Neuronal stem cell (in vitro differentiated cells): Measurements from ENCODE around the gene MSX1.

ENCODE experiments used
- DNase-seq: peaks from one replicate; pipeline ENCODE4 v3.0.0-alpha.2; 2013; ENCODE audit warnings: low spot score
- H2AFZ ChIP-seq: one replicate; pipeline ENCODE4 v1.6.1; 2013; ENCODE audit warnings: mild to moderate bottlenecking, low read length, inconsistent platforms
- H2AK5ac ChIP-seq: 2 replicates; pipeline ENCODE4 v1.6.1; 2013; ENCODE audit warnings: low read depth, mild to moderate bottlenecking, inconsistent platforms, low read length, moderate library complexity, mixed read lengths
- H2BK120ac ChIP-seq: 2 replicates; pipeline ENCODE4 v1.6.1; 2013; ENCODE audit warnings: low read depth, mild to moderate bottlenecking, inconsistent platforms, low read length, moderate library complexity, mixed read lengths
- H2BK12ac ChIP-seq: one replicate; pipeline ENCODE4 v1.6.1; 2013; ENCODE audit warnings: low read length, inconsistent platforms
- H2BK15ac ChIP-seq: 2 replicates; pipeline ENCODE4 v1.6.1; 2013; ENCODE audit warnings: mild to moderate bottlenecking, low read length, inconsistent platforms, mixed read lengths
- H2BK5ac ChIP-seq: one replicate; pipeline ENCODE4 v1.6.1; 2013; ENCODE audit warnings: inconsistent platforms, mild to moderate bottlenecking, low read length, moderate library complexity
- H3K14ac ChIP-seq: one replicate; pipeline ENCODE4 v1.6.1; 2013; ENCODE audit warnings: low read length, inconsistent platforms
- H3K18ac ChIP-seq: 2 replicates; pipeline ENCODE4 v1.6.1; 2013; ENCODE audit warnings: low read length, inconsistent platforms
- H3K23ac ChIP-seq: 2 replicates; pipeline ENCODE4 v1.6.1; 2013; ENCODE audit warnings: low read depth, mild to moderate bottlenecking, mixed read lengths, low read length, inconsistent platforms; ENCODE audit not compliant: poor library complexity
- H3K27ac ChIP-seq: replicated peaks from 3 replicates; pipeline ENCODE4 v1.5.1; 2013; ENCODE audit warnings: low read length, inconsistent platforms
- H3K27me3 ChIP-seq, 3 experiments: 2 replicates each; pipeline ENCODE4 v1.6.1; 2013; ENCODE audit warnings: low read length in 3 of 3, mild to moderate bottlenecking in 2 of 3, inconsistent platforms in 1 of 3, low read depth in 1 of 3, mixed read lengths in 1 of 3, moderate library complexity in 1 of 3; ENCODE audit not compliant: control insufficient read depth in 3 of 3, insufficient read depth in 3 of 3
- H3K36me3 ChIP-seq, 2 donors: replicated peaks in 1 of 2; 2 replicates each; pipeline ENCODE4 v1.6.1; 2013; ENCODE audit warnings: low read length in 2 of 2; ENCODE audit not compliant: control insufficient read depth in 2 of 2, insufficient read depth in 2 of 2
- H3K4ac ChIP-seq: 2 replicates; pipeline ENCODE4 v1.6.1; 2013; ENCODE audit warnings: inconsistent platforms, mild to moderate bottlenecking, low read length, moderate library complexity
- H3K4me1 ChIP-seq, 2 donors: 1 replicate in 1 of 2; 2 replicates in 1 of 2; pipeline ENCODE4 v1.6.1; 2013; ENCODE audit warnings: low read length in 2 of 2, low read depth in 1 of 2; ENCODE audit not compliant: control insufficient read depth in 2 of 2, insufficient read depth in 1 of 2
- H3K4me2 ChIP-seq: one replicate; pipeline ENCODE4 v1.6.1; 2013; ENCODE audit warnings: mild to moderate bottlenecking, low read length, inconsistent platforms; ENCODE audit not compliant: insufficient read depth, poor library complexity, severe bottlenecking
- H3K4me3 ChIP-seq, 2 donors: 2 replicates each; pipeline ENCODE4 v1.5.1; 2013; ENCODE audit warnings: low read length in 2 of 2, mild to moderate bottlenecking in 2 of 2, inconsistent platforms in 1 of 2, moderate library complexity in 1 of 2
- H3K79me1 ChIP-seq: one replicate; pipeline ENCODE4 v1.6.1; 2013; ENCODE audit warnings: low read depth, mild to moderate bottlenecking, inconsistent platforms, low read length, moderate library complexity
- H3K9ac ChIP-seq: one replicate; pipeline ENCODE4 v1.6.1; 2013; ENCODE audit warnings: mild to moderate bottlenecking, low read depth, low read length, inconsistent platforms; ENCODE audit not compliant: poor library complexity
- H3K9me3 ChIP-seq, 2 donors: replicated peaks in 1 of 2; 2 replicates each; pipeline versions ENCODE3 to v1.6.1; 2013; ENCODE audit warnings: low read length in 2 of 2, mild to moderate bottlenecking in 2 of 2, inconsistent platforms in 1 of 2, low read depth in 1 of 2, mixed read lengths in 1 of 2, moderate library complexity in 1 of 2; ENCODE audit not compliant: control insufficient read depth in 2 of 2, insufficient read depth in 1 of 2
- H4K8ac ChIP-seq: one replicate; pipeline ENCODE4 v1.6.1; 2013; ENCODE audit warnings: low read depth, mild to moderate bottlenecking, inconsistent platforms, low read length, moderate library complexity
- H4K91ac ChIP-seq: one replicate; pipeline ENCODE4 v1.6.1; 2013; ENCODE audit warnings: low read length, low read depth, mild to moderate bottlenecking, inconsistent platforms; ENCODE audit not compliant: poor library complexity
- WGBS, 2 donors: extraction: QIAGEN DNeasy Blood & Tissue Kit; methylation state at CpG; one replicate each; pipeline ENCODE4 v1.1.7; 2013; ENCODE audit warnings: missing lambda C conversion rate in 2 of 2, mixed read lengths in 1 of 2; ENCODE audit not compliant: insufficient read length in 2 of 2, insufficient replicate concordance in 1 of 2; ENCODE audit errors: extremely low coverage in 2 of 2; 5-methylcytosine and 5-hydroxymethylcytosine counted together

The MSX1 gene

DNA sequence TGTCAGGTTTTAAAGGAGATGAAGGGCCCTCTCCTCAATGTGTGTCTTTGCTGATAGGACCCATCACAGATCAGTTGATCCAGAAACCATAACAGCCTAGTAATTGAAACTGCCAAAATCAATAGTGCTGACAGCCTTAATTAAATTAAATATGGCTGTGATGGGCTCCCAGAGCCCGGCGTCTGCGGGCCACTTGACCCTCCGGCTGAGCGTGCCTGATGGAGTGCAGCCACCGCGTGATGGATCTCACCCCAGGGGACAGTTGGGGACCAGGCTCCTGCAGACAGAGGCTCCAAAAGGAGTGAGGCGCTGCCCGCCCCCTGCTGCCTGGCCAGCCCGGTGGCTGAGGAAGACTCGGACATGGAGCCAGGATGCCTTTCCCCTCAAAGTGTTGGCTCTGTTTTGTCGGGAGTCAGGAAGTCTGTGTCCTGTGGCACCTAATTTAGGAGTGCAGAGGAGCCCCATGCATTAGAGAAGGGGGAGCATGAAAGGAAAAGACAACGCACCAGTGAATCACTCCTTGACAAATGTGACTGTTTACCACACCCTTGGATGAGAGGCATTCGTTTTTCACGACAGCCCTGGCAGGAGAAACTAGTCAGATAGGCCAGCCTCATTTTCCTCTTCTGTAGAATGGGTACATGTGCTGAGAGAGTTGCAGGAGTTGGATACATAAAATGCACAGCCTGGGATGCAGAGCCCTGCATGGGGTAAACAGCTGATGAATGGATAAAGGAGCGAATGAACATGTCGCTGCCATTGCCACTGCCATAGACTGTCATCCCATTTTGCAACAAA lies 40.9 kb upstream of the MSX1 start:
- Histone ChIP-seq H4K91ac (no peak overlapping the region), H2BK12ac (no peak overlapping the region)
- DNase-seq, result no peak

DNA sequence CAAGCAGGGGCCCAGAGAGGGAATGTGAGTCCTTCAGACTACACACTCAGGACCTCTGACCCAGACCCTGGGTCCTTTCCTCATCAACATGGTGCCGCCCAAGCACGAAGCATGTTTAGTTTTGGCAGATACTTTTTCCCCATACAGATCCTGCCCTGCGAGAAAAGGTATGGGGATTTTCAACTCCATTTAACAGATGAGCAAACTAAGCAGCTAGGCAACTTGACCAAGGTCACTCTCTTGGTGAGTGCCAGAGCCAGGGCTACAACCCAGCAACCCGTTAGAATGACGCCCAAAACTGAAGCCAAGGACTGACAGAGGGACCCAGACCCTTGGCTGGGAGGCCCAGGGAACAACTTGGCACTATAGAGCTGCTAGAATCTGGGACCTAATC lies 40.3 kb upstream of the MSX1 start:
- H3K4ac ChIP-seq, result no peak overlapping the region
- H3K4me3 ChIP-seq, result no peak overlapping the region
- H3K27ac ChIP-seq, result no peak overlapping the region
- H3K9me3 ChIP-seq, result peaks cover 3 to 4% of the 10 kb centered on the region in 2 donors
- no peak overlapping the region for H4K8ac ChIP-seq
- H3K4me1 ChIP-seq, result peaks cover 0 to 8% of the 10 kb centered on the region in 2 donors
- H2BK120ac ChIP-seq, result no peak overlapping the region
- no peak overlapping the region for H3K18ac ChIP-seq
- DNase-seq, result no peak
- no peak overlapping the region for H2AFZ ChIP-seq
- no CpG with 5 or more reads among the region's 5 CpGs for WGBS, 2 donors
- H3K79me1 ChIP-seq, result no peaks in the 10 kb centered on the region
- H2BK12ac ChIP-seq, result no peak overlapping the region
- H3K36me3 ChIP-seq, result no peaks in the 10 kb centered on the region
- no peak overlapping the region for H3K9ac ChIP-seq
- H4K91ac ChIP-seq, result no peak overlapping the region
- no peak overlapping the region for H3K14ac ChIP-seq
- H3K27me3 ChIP-seq, result no peaks in the 10 kb centered on the region
- no peak overlapping the region for H2BK5ac ChIP-seq
- H2AK5ac ChIP-seq, result no peak overlapping the region
- H3K4me2 ChIP-seq, result no peak overlapping the region
- H2BK15ac ChIP-seq, result no peak overlapping the region
- no peak overlapping the region for H3K23ac ChIP-seq

More for the DNA sequence above, 40.9 kb upstream of the MSX1 start:
- Histone ChIP-seq H3K79me1 (no peaks in the 10 kb centered on the region), H3K27ac (no peak overlapping the region), H3K9ac (no peak overlapping the region), H3K4ac (no peak overlapping the region), H2BK120ac (no peak overlapping the region), H2BK15ac (no peak overlapping the region), H3K4me1 (peaks cover 0 to 8% of the 10 kb centered on the region in 2 donors), H3K18ac (no peak overlapping the region), H3K9me3 (peaks cover 3 to 4% of the 10 kb centered on the region in 2 donors), H2BK5ac (no peak overlapping the region), H3K4me2 (no peak overlapping the region), H2AFZ (no peak overlapping the region), H3K14ac (no peak overlapping the region), H2AK5ac (no peak overlapping the region), H4K8ac (no peak overlapping the region), H3K4me3 (no peak overlapping the region), H3K27me3 (no peaks in the 10 kb centered on the region), H3K36me3 (no peaks in the 10 kb centered on the region), H3K23ac (no peak overlapping the region)
- no CpG with 5 or more reads among the region's 17 CpGs for WGBS, 2 donors

DNA sequence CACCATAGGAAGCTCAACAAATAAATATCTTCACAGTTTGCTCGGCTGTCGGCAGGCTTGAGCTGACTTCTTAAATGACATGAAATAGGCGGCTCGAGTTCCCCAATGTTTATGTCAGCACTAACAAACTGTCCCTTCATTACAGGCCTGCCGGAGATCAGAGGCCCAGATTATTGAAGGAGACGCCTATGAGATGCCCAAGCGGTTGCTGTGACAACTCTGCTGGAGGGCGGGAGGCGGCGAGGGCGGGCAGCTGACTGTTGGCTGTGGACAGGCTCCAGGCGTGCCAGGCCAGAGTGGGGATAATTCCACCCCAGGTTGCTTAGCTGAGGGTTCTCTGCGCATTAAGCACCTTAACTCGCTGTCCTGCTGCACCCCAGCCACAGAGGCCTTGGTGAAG lies 39.2 kb upstream of the MSX1 start:
- no peak overlapping the region for H3K4me3 ChIP-seq
- no peak overlapping the region for H3K4ac ChIP-seq
- no peak overlapping the region for H3K14ac ChIP-seq
- no peak for DNase-seq
- no peak overlapping the region for H2BK120ac ChIP-seq
- H3K9ac ChIP-seq, result no peak overlapping the region
- H2AK5ac ChIP-seq, result no peak overlapping the region
- H3K9me3 ChIP-seq, result peaks cover 3 to 4% of the 10 kb centered on the region in 2 donors
- H2AFZ ChIP-seq, result peak overlapping the region; percentile 17
- no peak overlapping the region for H3K18ac ChIP-seq
- no peak overlapping the region for H2BK15ac ChIP-seq
- H3K4me2 ChIP-seq, result no peak overlapping the region
- H3K79me1 ChIP-seq, result no peaks in the 10 kb centered on the region
- no peak overlapping the region for H3K23ac ChIP-seq
- WGBS, 2 donors, result no CpG with 5 or more reads among the region's 14 CpGs
- no peak overlapping the region for H4K91ac ChIP-seq
- H3K4me1 ChIP-seq, result peaks cover 0 to 8% of the 10 kb centered on the region in 2 donors
- no peak overlapping the region for H4K8ac ChIP-seq
- no peaks in the 10 kb centered on the region for H3K36me3 ChIP-seq
- H3K27ac ChIP-seq, result no peak overlapping the region
- no peak overlapping the region for H2BK5ac ChIP-seq
- no peaks in the 10 kb centered on the region for H3K27me3 ChIP-seq
- no peak overlapping the region for H2BK12ac ChIP-seq

DNA sequence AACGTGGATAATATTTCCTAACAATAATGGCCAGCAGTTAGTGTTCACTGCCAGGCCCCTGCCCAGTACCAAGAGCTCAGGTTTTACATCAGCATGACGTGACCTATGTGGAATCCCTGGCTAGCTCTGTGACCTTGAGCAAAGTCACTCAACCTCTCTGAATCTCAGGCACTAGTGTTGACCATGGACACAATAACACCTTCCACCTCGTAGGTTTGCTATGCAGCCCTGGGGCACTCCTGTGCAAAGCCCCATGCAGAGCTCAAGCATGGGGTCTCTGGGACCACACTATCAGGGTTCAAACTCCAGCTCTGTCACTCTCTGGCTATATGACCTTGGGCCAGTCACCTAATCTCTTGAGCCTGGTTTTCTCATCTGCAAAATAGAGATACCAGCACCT lies 38.7 kb upstream of the MSX1 start:
- Histone ChIP-seq H3K14ac (no peak overlapping the region), H2BK120ac (no peak overlapping the region), H3K9me3 (peaks cover 4 to 5% of the 10 kb centered on the region in 2 donors), H3K23ac (no peak overlapping the region), H3K27ac (no peak overlapping the region), H3K18ac (no peak overlapping the region), H2BK5ac (no peak overlapping the region), H3K36me3 (no peaks in the 10 kb centered on the region), H2BK12ac (no peak overlapping the region), H4K8ac (no peak overlapping the region), H3K4me2 (no peak overlapping the region), H3K4me3 (no peak overlapping the region), H2AFZ (no peak overlapping the region), H3K4ac (no peak overlapping the region), H3K4me1 (peaks cover 0 to 8% of the 10 kb centered on the region in 2 donors), H4K91ac (no peak overlapping the region), H3K79me1 (no peaks in the 10 kb centered on the region), H2BK15ac (no peak overlapping the region), H2AK5ac (no peak overlapping the region), H3K27me3 (no peaks in the 10 kb centered on the region), H3K9ac (no peak overlapping the region)
- no CpG with 5 or more reads among the region's 3 CpGs for WGBS, 2 donors
- DNase-seq, result no peak
